Pulmonary artery endothelial cell (primary cell): Measurements from ENCODE around the gene KCNA4. TPM values are rescaled to one million over a fixed set of nuclear protein-coding genes. Genes with fewer than 3 reads are reported as not detected.
"Not testable (repeated sequence)": the region's sequence is repeated elsewhere in the genome, so short reads cannot be mapped to it uniquely, and the experiment has no call there.

Source experiments
- DNase-seq: peaks from one replicate; pipeline ENCODE4 v3.0.0-alpha.2; 2011; ENCODE audit warnings: low read depth, low spot score
- total RNA-seq: library from RNA; depleted of rRNA; stranded (reverse); fragments of >200 nt; gene quantifications from 2 replicates; pipeline ENCODE4 v1.2.3, GENCODE V29; 2014

KCNA4 gene
- total RNA-seq, 1 donor from 2014 or later: not detected

DNA sequence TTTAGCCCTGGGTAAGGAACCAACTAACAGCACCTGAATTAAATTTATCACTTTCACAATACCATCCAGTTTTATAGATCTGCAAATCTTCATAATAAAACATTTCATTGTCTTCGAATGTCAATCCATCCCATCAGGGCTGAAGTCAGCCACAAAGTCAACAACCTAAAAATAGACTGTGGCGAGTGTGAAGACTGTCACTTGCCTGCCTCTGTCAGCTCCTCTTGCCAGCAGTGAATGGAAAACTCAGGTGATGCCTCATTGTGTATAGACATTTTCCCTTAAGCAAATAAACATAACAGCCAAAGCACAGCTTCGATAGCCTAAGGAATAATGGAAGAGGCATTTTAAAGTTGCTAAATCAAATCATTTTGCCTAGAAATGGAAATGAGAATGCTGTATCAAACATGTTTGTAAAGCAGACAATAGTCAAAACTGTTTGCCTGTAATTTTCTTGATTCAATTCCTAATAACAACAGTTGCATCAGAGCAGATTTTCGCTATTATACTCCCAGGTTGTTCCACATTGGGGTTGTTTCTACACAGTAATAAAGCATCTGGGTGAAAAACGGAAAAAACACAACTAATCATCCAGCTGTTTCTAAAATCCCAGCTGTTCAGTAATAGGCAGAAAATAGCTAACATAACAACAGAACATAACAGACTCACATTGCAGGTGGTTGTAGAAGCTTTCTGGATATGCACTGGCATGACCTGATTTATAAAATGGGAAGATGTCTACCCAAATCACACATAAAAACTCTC is 15.7 kb downstream of the KCNA4 start:
- DNase-seq: no peak

- no peak for DNase-seq
Observed at GRCh38 chr11:29996016-29996415, 20.8 kb downstream of the KCNA4 start.

- DNase-seq: no peak
Observed at GRCh38 chr11:29989174-29989970, 27.5 kb downstream of the KCNA4 start.

DNA sequence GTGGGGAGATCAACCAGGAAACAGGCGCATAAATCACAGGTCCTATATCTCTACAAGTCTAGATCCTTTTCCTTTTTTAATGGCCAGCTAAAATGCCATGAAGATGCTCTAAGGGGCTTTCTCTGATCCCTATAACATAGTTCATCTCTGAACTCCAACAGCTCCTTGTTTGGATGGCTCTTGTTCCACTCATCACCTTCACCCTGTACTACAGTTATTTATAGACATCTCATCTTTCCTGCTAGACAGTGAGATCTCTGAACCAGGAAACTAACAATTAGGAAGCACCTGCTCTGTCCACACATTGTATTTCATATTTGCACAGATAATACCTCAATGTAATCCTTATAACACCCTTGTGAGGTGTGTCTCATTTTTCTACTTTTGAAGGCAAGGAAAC is 31.6 kb downstream of the KCNA4 start:
- DNase-seq: no peak

DNA sequence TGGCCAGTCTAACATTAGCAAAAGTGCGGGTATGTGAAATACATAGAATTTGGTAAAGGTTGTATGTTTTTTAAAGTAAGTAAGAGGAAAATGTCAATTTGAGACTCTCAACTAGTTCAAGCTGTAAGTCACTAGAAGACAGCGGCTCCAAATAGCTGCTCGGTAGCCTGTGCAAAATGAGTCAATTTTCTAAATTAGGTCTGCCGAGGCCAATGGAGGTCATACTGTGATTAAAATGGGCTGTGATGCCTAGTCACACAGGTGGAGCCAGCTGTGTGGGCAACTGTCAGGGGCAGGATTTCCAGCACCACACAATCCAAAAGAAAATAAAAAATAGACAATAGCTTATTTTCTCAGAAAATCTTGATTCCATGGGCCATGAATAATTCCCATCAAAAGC is 32.3 kb downstream of the KCNA4 start:
- DNase-seq: no peak

DNA sequence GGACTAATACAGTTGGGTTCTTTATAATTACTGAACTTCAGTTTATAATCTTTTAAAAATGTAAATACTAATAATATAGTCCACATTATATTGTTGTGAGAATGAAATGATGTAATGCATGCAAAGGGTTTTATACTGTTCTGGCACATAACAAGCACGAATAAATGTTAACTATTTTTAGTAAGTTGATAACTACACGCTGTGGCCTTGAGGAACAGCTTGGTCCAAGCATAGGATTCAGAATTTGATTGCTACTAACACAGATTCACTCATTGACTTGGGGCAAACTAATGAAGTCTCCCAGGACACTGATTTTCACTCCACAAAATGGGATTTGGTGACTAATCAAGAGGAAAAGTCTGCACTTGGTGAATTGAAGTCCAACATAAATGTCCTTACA is 38.3 kb downstream of the KCNA4 start:
- DNase-seq: no peak

DNA sequence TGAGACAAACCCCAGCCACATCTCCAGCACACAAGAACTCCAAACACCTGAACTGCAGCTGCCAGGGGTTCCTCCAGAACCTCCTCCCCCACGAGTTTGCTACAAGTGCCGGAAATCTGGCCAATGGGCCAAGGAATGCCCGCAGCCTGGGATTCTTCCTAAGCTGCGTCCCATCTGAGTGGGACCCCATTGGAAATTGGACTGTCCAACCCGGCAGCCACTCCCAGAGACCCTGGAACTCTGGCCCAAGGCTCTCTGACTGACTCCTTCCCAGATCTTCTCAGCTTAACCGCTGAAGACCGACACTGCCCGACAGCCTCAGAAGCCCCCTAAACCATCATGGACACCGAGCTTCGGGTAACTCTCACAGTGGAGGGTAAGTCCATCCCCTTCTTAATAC is 41.2 kb downstream of the KCNA4 start:
- DNase-seq: not testable (repeated sequence)

DNA sequence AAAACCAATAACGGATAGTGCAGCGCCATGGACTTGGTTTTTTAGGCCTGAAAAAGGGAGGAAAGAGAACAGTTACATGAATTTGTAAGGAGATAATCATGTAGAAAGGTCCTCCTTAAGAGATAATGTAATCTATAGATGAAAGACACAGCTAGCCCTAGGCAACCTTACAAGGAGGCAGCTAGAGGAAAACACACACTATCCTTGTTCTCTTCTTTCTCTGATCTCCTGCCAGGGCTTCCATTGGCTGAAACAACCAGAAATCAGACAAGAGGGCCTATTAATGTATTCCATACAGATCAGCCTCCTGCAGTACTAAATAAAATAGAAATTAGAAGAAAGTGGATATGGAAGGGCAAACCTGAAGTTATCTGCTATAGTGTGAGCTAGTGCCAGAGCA is 53.0 kb downstream of the KCNA4 start:
- DNase-seq: no peak

DNA sequence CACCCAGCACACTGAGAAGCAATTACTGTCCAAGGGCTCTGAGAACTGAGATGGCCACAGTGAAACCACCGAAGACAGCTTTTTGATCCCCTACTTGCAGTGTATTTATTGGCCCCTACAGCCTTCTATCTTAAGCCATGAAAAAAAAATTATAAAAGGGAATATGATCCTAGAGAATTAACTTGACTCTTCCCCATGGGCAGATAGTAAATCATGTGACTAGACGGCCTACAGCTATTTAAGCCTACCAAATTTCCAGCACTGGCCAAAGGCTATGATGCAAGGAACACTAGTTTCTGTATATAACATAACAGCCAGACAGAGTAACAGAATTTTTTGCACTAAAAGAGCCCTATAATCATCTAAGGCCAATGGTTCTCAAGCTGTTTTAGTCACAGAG is 53.8 kb downstream of the KCNA4 start:
- no peak for DNase-seq

DNA sequence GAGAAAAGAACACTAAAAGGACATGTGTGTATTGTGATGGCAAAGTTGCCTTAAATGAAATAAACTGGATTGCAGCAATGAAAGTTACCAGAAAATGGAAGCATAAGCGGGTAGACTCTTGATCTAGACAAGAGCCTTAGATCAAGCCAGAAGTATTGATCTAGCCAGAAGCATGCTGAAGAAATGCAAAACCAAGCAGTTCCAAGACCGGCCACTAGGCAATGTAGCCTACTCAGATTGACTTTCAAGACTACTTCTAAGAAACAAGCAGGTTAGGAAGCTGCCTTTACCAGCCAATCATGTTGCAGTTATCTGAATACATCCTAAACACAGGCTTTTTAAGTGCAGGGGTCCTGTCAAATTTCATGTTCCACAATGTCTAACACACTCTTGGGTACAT is 54.6 kb downstream of the KCNA4 start:
- DNase-seq: no peak

Other genes starting within 250 kb of the KCNA4 start
- gene FSHB, start 214.0 kb upstream of the KCNA4 start, total RNA-seq: not detected in 2 replicates